ENCODE measurements around the gene ESYT2.

ESYT2 gene

GRCh38 chr7:158685693-158686092 is 143.6 kb downstream of the ESYT2 start:
- no peak for DNase-seq

- no peak for DNase-seq
Observed at GRCh38 chr7:158684329-158684728, 145.0 kb downstream of the ESYT2 start.

GRCh38 chr7:158683541-158683940 is 145.8 kb downstream of the ESYT2 start:
- no peak for DNase-seq

GRCh38 chr7:158682456-158682855 is 146.9 kb downstream of the ESYT2 start:
- DNase-seq: no peak

All from GDM1 (cell line).